IPS DF 6.9 (cell line): ENCODE results near the gene ACOX1.

Experiments
- DNase-seq: peaks from one replicate; pipeline ENCODE4 v3.0.0-alpha.2; 2013; ENCODE audit warnings: low read depth, low spot score
- H3K27ac ChIP-seq: one replicate; pipeline ENCODE4 v1.5.1; 2013; ENCODE audit warnings: low read length, control low read depth
- H3K27me3 ChIP-seq: 2 replicates; pipeline ENCODE4 v1.6.1; 2013; ENCODE audit warnings: mild to moderate bottlenecking, low read length; ENCODE audit not compliant: control insufficient read depth, insufficient read depth
- H3K36me3 ChIP-seq: 2 replicates; pipeline ENCODE4 v1.6.1; 2013; ENCODE audit warnings: low read length; ENCODE audit not compliant: control insufficient read depth, insufficient read depth
- H3K4me1 ChIP-seq: 2 replicates; pipeline ENCODE4 v1.6.1; 2013; ENCODE audit warnings: low read length; ENCODE audit not compliant: control insufficient read depth, insufficient read depth
- H3K4me3 ChIP-seq: 2 replicates; pipeline ENCODE4 v1.5.1; 2013; ENCODE audit warnings: mild to moderate bottlenecking, low read length
- H3K9me3 ChIP-seq: 2 replicates; pipeline ENCODE4 v1.6.1; 2013; ENCODE audit warnings: low read length, inconsistent platforms; ENCODE audit not compliant: control insufficient read depth, insufficient read depth
- WGBS: extraction: QIAGEN DNeasy Blood & Tissue Kit; methylation state at CpG from one replicate; pipeline ENCODE4 v1.1.7; 2013; ENCODE audit warnings: mixed read lengths, missing lambda C conversion rate; ENCODE audit not compliant: insufficient read length, insufficient coverage; 5-methylcytosine and 5-hydroxymethylcytosine counted together

The ACOX1 gene

GRCh38 chr17:76008630-76009425 is 29.9 kb upstream of the ACOX1 start:
- Histone ChIP-seq H3K27me3 (no peaks in the 10 kb centered on the region), H3K27ac (no peak overlapping the region), H3K4me1 (no peaks in the 10 kb centered on the region), H3K9me3 (no peaks in the 10 kb centered on the region), H3K36me3 (no peaks in the 10 kb centered on the region; the same call in 1 of the 2 replicates), H3K4me3 (no peak overlapping the region)
- no CpG with 5 or more reads among the region's 56 CpGs for WGBS
- DNase-seq = no peak

DNA sequence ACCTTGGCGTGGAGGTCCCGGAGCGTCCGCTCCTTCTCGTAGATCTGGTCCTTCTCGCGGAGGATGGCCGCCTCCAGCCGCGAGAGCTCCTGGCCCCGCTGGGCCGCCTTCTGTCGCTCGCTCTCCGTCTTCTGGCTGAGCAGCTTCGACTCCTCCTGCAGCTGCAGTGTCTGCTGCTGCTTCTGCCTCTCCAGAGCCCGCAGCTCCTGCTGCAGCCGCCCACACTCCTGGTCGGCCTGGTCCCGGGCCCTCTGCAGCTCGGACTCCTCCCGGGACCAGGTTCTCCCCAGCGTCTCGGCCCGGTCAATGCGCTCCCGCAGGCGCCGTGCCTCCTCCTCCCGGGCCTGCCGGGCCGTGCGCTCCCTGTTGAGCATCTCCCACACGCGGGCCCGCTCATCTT is 29.2 kb upstream of the ACOX1 start:
- no peaks in the 10 kb centered on the region for H3K27me3 ChIP-seq
- no peak for DNase-seq
- no peaks in the 10 kb centered on the region; the same call in 1 of the 2 replicates for H3K36me3 ChIP-seq
- H3K4me3 ChIP-seq = no peak overlapping the region
- WGBS = no CpG with 5 or more reads among the region's 36 CpGs
- H3K27ac ChIP-seq = no peak overlapping the region
- H3K9me3 ChIP-seq = no peaks in the 10 kb centered on the region
- H3K4me1 ChIP-seq = no peaks in the 10 kb centered on the region

- Histone ChIP-seq H3K9me3 (no peaks in the 10 kb centered on the region), H3K27me3 (no peaks in the 10 kb centered on the region), H3K27ac (no peak overlapping the region), H3K4me1 (no peaks in the 10 kb centered on the region), H3K4me3 (no peak overlapping the region), H3K36me3 (no peaks in the 10 kb centered on the region; the same call in 1 of the 2 replicates)
- DNase-seq = no peak
- WGBS = no CpG with 5 or more reads among the region's 16 CpGs
Measured at GRCh38 chr17:76007850-76008165, 28.8 kb upstream of the ACOX1 start.

- H3K4me1 ChIP-seq = no peaks in the 10 kb centered on the region
- no peak overlapping the region for H3K27ac ChIP-seq
- no peaks in the 10 kb centered on the region for H3K27me3 ChIP-seq
- H3K4me3 ChIP-seq = no peak overlapping the region
- WGBS = no CpG with 5 or more reads among the region's 39 CpGs
- H3K36me3 ChIP-seq = no peaks in the 10 kb centered on the region; the same call in 1 of the 2 replicates
- no peak for DNase-seq
- H3K9me3 ChIP-seq = no peaks in the 10 kb centered on the region
Measured at GRCh38 chr17:76007131-76007849, 28.3 kb upstream of the ACOX1 start.

DNA sequence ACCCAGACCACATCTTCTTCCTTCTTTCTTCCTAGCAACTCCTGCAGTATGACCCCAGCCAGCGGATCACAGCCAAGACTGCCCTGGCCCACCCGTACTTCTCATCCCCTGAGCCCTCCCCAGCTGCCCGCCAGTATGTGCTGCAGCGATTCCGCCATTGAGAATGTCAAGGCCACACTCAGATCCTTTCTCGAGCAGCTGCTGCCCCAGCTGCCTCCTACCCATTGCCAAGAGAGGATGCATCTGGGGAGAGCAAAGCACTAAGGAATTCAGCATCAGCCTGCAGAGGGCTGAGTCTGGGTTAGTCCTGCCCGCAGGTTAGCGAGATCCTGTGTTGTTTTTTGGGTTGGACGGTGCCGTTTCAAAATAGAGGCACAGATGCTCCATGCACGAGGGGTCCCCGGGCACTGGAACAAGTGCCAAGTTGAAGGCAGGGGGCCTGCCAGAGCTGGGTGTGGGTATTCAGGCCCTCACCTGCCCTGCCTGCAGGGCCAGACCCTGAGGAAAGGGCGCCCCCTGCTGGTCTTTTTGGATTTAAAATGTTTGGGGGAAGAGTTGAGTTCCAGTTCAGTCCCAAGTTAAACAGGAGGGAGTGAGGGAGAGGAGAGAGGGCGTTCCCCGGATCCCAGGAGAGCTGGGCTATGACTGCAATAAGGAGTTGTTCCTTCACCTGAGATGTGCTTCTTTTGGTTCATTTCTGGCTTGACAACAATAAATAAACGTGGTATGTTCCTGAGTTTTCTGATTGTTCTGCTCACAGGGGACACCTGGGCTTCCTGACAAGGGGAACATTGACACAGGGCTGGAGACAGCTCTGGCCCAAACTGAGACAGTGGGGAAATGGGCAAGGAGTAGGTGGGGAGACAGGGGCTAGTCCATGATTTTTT is 26.5 kb upstream of the ACOX1 start:
- Histone ChIP-seq H3K36me3 (no peaks in the 10 kb centered on the region; the same call in 1 of the 2 replicates), H3K4me3 (no peak overlapping the region), H3K27me3 (no peaks in the 10 kb centered on the region), H3K27ac (no peak overlapping the region), H3K9me3 (no peaks in the 10 kb centered on the region), H3K4me1 (no peaks in the 10 kb centered on the region)
- DNase-seq = no peak
- WGBS = no CpG with 5 or more reads among the region's 16 CpGs

DNA sequence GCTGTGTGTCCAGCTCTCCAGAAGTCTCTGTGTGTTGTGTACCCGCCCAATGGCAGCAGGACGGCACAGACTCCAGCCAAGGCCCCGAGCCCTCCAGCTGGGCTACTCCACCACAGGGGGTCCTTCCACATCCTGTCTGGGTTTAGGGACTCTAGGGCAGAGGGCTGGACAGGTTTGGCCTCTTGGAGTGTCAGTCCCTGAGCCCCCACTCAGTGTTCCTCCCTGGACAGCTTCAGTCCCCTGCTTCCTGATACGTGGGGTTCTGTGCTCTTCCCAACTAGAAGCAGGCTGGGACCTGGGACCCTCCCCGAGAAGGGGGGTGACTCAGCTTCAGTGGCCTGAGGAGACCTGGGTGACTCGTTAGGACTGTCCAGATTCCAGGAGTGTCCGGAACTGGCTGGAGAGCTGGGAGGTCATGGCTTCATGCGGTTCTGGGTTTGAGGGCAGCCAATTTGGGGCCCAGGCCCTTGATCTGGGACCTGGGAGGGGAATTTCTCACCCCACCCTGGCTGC is 25.8 kb upstream of the ACOX1 start:
- no peak for DNase-seq
- H3K4me3 ChIP-seq = no peak overlapping the region
- no peaks in the 10 kb centered on the region for H3K9me3 ChIP-seq
- peaks cover 1% of the 10 kb centered on the region; the same call in 1 of the 2 replicates for H3K4me1 ChIP-seq
- no CpG with 5 or more reads among the region's 8 CpGs for WGBS
- H3K36me3 ChIP-seq = no peaks in the 10 kb centered on the region; the same call in none of the 2 replicates
- no peak overlapping the region for H3K27ac ChIP-seq
- no peaks in the 10 kb centered on the region for H3K27me3 ChIP-seq

- peaks cover 2% of the 10 kb centered on the region; the same call in 1 of the 2 replicates for H3K4me1 ChIP-seq
- H3K27me3 ChIP-seq = no peaks in the 10 kb centered on the region
- H3K27ac ChIP-seq = no peak overlapping the region
- H3K4me3 ChIP-seq = no peak overlapping the region
- no peak for DNase-seq
- no peaks in the 10 kb centered on the region for H3K9me3 ChIP-seq
- no peaks in the 10 kb centered on the region; the same call in 1 of the 2 replicates for H3K36me3 ChIP-seq
- no CpG with 5 or more reads among the region's 6 CpGs for WGBS
Measured at GRCh38 chr17:76003915-76004314, 24.9 kb upstream of the ACOX1 start.

GRCh38 chr17:76002100-76002499 is 23.1 kb upstream of the ACOX1 start:
- no CpG with 5 or more reads among the region's 12 CpGs for WGBS
- Histone ChIP-seq H3K27ac (no peak overlapping the region), H3K27me3 (no peaks in the 10 kb centered on the region), H3K9me3 (no peaks in the 10 kb centered on the region), H3K4me3 (no peak overlapping the region), H3K36me3 (no peaks in the 10 kb centered on the region; the same call in 1 of the 2 replicates), H3K4me1 (peaks cover 2% of the 10 kb centered on the region; the same call in 1 of the 2 replicates)
- no peak for DNase-seq

DNA sequence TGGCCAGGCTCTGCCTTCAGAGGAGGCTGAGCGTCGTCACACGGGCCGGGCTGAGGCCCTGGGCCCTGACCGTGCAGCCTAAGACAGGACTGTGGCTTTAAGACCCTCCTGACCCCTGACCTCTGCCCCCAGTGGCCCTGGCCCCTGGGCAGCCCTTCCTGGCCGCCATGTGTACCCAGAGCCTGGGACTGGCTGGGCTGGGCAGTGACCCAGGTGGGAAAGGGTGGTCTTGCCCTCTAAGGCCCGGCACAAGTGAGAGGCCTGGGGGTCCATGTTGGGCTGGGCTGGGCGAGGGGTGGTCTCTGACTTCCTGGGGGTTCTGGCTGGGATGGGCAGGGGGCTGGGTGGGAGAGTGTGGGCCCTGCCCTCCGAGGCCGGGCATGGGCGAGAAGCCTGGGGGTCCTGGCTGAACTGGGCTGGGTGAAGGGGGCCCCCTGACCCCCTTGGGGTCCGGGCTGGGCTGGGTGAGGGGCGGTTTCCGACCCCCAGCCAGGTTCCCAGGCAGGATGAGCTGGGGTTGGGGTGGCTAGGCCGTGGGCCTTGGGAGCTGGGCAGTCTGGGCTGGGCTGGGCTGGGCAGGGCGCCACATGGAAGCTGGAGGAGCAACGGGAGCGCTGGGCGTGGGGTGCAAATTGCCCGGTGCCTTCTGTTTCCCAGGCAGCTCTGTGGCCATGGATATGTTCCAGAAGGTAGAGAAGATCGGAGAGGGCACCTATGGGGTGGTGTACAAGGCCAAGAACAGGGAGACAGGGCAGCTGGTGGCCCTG is 22.0 kb upstream of the ACOX1 start, which contains the start of gene CDK3:
Gene CDK3, plus strand, starts transcription at position 101 of the 767 bp plus-strand sequence. Its CDS starts 571 bp downstream, at position 672.
- WGBS = no CpG with 5 or more reads among the region's 21 CpGs

More for the DNA sequence above, 22.0 kb upstream of the ACOX1 start, which contains the start of gene CDK3:
- H3K9me3 ChIP-seq = no peaks in the 10 kb centered on the region
- no peak within 1 kb of the TSS for H3K27ac ChIP-seq
- peaks cover 3% of the 10 kb centered on the region; the same call in 1 of the 2 replicates for H3K4me1 ChIP-seq
- H3K27me3 ChIP-seq = no peaks in the 10 kb centered on the region
- no peak for DNase-seq
- H3K36me3 ChIP-seq = no peaks in the 10 kb centered on the region; the same call in 1 of the 2 replicates
- no peak within 1 kb of the TSS for H3K4me3 ChIP-seq
